ENCODE results near the gene TREX2.

Gene TREX2

GRCh38 chrX:153433161-153433680 lies 12.6 kb downstream of the TREX2 start:
- DNase-seq: no peak

- DNase-seq: no peak
Measured at GRCh38 chrX:153430796-153431195, 15.1 kb downstream of the TREX2 start.

- no peak for DNase-seq
Measured at GRCh38 chrX:153426204-153426603, 19.7 kb downstream of the TREX2 start.

- no peak for DNase-seq
Measured at GRCh38 chrX:153423652-153424051, 22.2 kb downstream of the TREX2 start.

- DNase-seq: no peak
Measured at GRCh38 chrX:153421856-153422255, 24.0 kb downstream of the TREX2 start.

- DNase-seq: no peak
Measured at GRCh38 chrX:153420851-153421599, 24.8 kb downstream of the TREX2 start.

- DNase-seq: no peak
Measured at GRCh38 chrX:153417637-153418036, 28.2 kb downstream of the TREX2 start.

GRCh38 chrX:153416781-153417450 lies 28.9 kb downstream of the TREX2 start:
- DNase-seq: no peak

- no peak for DNase-seq
Measured at GRCh38 chrX:153414856-153415510, 30.9 kb downstream of the TREX2 start.

GRCh38 chrX:153413731-153414130 lies 32.1 kb downstream of the TREX2 start:
- no peak for DNase-seq

GRCh38 chrX:153412746-153413720 lies 32.8 kb downstream of the TREX2 start:
- DNase-seq: peak; percentile 12

- DNase-seq: no peak
Measured at GRCh38 chrX:153411988-153412574, 33.8 kb downstream of the TREX2 start.

- DNase-seq: peak; percentile 19
Measured at GRCh38 chrX:153411255-153411987, 34.4 kb downstream of the TREX2 start, which contains the start of gene ZFP92. Gene ZFP92, plus strand, starts transcription at chrX:153411472. Its CDS starts 6,851 bp downstream, at chrX:153418323.

- DNase-seq: no peak
Measured at GRCh38 chrX:153410888-153411254, 35.0 kb downstream of the TREX2 start.

GRCh38 chrX:153410373-153410772 lies 35.5 kb downstream of the TREX2 start:
- no peak for DNase-seq

GRCh38 chrX:153409414-153410101 lies 36.3 kb downstream of the TREX2 start:
- no peak for DNase-seq

- no peak for DNase-seq
Measured at GRCh38 chrX:153408871-153409351, 36.9 kb downstream of the TREX2 start.

GRCh38 chrX:153408221-153408721 lies 37.6 kb downstream of the TREX2 start:
- DNase-seq: no peak

GRCh38 chrX:153407736-153408135 lies 38.1 kb downstream of the TREX2 start:
- no peak for DNase-seq

- DNase-seq: no peak
Measured at GRCh38 chrX:153406903-153407302, 39.0 kb downstream of the TREX2 start.

All from DMS53 (cell line).